Liver (tissue), 3 donors: ENCODE data around the gene LAMB2.

Source experiments
- CTCF ChIP-seq: fragments of 150-350 bp; IDR thresholded peaks from 2 replicates; pipeline ENCODE4 v1.5.1; 2017; ENCODE audit warnings: improper control_type of control experiment, low read depth, low read length; ENCODE audit not compliant: missing input control
- EGR1 ChIP-seq, 2 donors: IDR thresholded peaks; 2 replicates each; pipeline ENCODE4 v1.6.1; 2016 to 2018; ENCODE audit warnings: antibody characterized with exemption in 2 of 2, low read depth in 2 of 2
- FOXA1 ChIP-seq: IDR thresholded peaks from 2 replicates; pipeline ENCODE4 v1.6.1; 2016; ENCODE audit warnings: antibody characterized with exemption
- GABPA ChIP-seq, 2 donors: IDR thresholded peaks in 1 of 2; conservative IDR thresholded peaks in 1 of 2; 2 replicates each; pipeline ENCODE4 v1.6.1; 2016; ENCODE audit warnings: antibody characterized with exemption in 2 of 2, mild to moderate bottlenecking in 1 of 2, moderate library complexity in 1 of 2
- JUND ChIP-seq, 2 donors: IDR thresholded peaks; 2 replicates each; pipeline ENCODE4 v1.6.1; 2016; ENCODE audit warnings: antibody characterized with exemption in 2 of 2
- RAD21 ChIP-seq, 2 donors: IDR thresholded peaks; 2 replicates each; pipeline ENCODE4 v1.6.1; 2016; ENCODE audit warnings: antibody characterized with exemption in 2 of 2, mild to moderate bottlenecking in 2 of 2
- REST ChIP-seq: IDR thresholded peaks from 2 replicates; pipeline ENCODE4 v1.6.1; 2016; ENCODE audit warnings: antibody characterized with exemption, mild to moderate bottlenecking
- RXRA ChIP-seq, 2 donors: IDR thresholded peaks; 2 replicates each; pipeline ENCODE4 v1.6.1; 2017 to 2018; ENCODE audit warnings: antibody characterized with exemption in 2 of 2, mild to moderate bottlenecking in 1 of 2
- SP1 ChIP-seq: IDR thresholded peaks from 2 replicates; pipeline ENCODE4 v1.6.1; 2018; ENCODE audit warnings: antibody characterized with exemption, mild to moderate bottlenecking
- TAF1 ChIP-seq: conservative IDR thresholded peaks from 2 replicates; pipeline ENCODE4 v1.6.1; 2016; ENCODE audit warnings: antibody characterized with exemption, mild to moderate bottlenecking
- YY1 ChIP-seq: IDR thresholded peaks from 2 replicates; pipeline ENCODE4 v1.6.1; 2016; ENCODE audit warnings: antibody characterized with exemption, mild to moderate bottlenecking
- TF ChIP-seq, protein P1 (sequence below): IDR thresholded peaks from 2 replicates; pipeline ENCODE4 v1.6.1; 2016; ENCODE audit warnings: antibody characterized with exemption
- donor health status: healthy.
- donor health status: healthy.

DNA sequence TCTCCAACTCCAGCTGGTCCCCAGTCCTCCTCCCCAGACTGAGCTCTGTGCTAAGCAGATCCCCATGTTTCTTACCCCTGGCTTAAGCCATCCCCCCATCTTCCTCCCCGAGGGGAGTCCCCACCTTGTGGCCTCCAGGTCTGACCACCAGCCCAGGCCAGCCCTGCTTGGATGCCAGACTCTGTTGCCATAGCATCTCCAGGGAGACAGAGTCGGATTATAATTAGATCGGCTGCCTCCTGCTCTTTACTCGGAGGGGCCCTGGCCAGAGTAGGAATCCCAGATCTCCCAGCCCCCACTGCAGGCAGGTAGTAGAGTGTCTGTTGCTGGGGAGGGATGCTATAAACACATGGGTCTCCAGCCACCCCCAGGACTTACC, 40.9 kb upstream of the LAMB2 start:
- TF ChIP-seq JUND (IDR thresholded peaks at IDR 0.05) (no peak), CTCF (no peak), TAF1 (no peak), YY1 (no peak), RAD21 (IDR thresholded peaks at IDR 0.05) (no peak), GABPA (IDR thresholded peaks at IDR 0.05 in 1 of 2, conservative IDR thresholded peaks at IDR 0.05 in 1 of 2) (no peak), FOXA1 (no peak), REST (no peak), EGR1 (IDR thresholded peaks at IDR 0.05; ENCODE audit: low read depth in 2 of 2) (no peak), SP1 (no peak), RXRA (IDR thresholded peaks at IDR 0.05) (no peak)
- TF ChIP-seq, protein P1, sequence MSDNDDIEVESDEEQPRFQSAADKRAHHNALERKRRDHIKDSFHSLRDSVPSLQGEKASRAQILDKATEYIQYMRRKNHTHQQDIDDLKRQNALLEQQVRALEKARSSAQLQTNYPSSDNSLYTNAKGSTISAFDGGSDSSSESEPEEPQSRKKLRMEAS = no peak
